ENCODE measurements around the gene GAS2L2.

The GAS2L2 gene

GRCh38 chr17:35752945-35753764, at the start of gene GAS2L2:
GAS2L2 (minus strand) TSS chr17:35753239; CDS start chr17:35752850, 389 bp downstream.
- DNase-seq (ENCODE audit: low spot score): no peak
- no peak for TF ChIP-seq CTCF (IDR thresholded peaks at IDR 0.05; ENCODE audit: borderline replicate concordance, control extremely low read depth, extremely low read depth, insufficient read depth, missing control alignments)
- in situ Hi-C loops (cut with MboI; ENCODE audit: low sequenced_read_pairs, unreplicated experiment): no loop called here

GRCh38 chr17:35801583-35802224, 48.7 kb upstream of the GAS2L2 start:
- in situ Hi-C loops (cut with MboI; ENCODE audit: low sequenced_read_pairs, unreplicated experiment): no loop called here
- DNase-seq (ENCODE audit: low spot score): no peak
- no peak for TF ChIP-seq CTCF (IDR thresholded peaks at IDR 0.05; ENCODE audit: borderline replicate concordance, control extremely low read depth, extremely low read depth, insufficient read depth, missing control alignments)

- DNase-seq (ENCODE audit: low spot score): no peak
- no peak for TF ChIP-seq CTCF (IDR thresholded peaks at IDR 0.05; ENCODE audit: borderline replicate concordance, control extremely low read depth, extremely low read depth, insufficient read depth, missing control alignments)
- in situ Hi-C loops (cut with MboI; ENCODE audit: low sequenced_read_pairs, unreplicated experiment): no loop called here
Observed at GRCh38 chr17:35799942-35800341, 46.9 kb upstream of the GAS2L2 start.

GRCh38 chr17:35797918-35798317, 44.9 kb upstream of the GAS2L2 start:
- in situ Hi-C loops (cut with MboI; ENCODE audit: low sequenced_read_pairs, unreplicated experiment): no loop called here
- TF ChIP-seq CTCF (IDR thresholded peaks at IDR 0.05; ENCODE audit: borderline replicate concordance, control extremely low read depth, extremely low read depth, insufficient read depth, missing control alignments): no peak
- DNase-seq (ENCODE audit: low spot score): no peak

- in situ Hi-C loops (cut with MboI; ENCODE audit: low sequenced_read_pairs, unreplicated experiment): no loop called here
- no peak for DNase-seq (ENCODE audit: low spot score)
- TF ChIP-seq CTCF (IDR thresholded peaks at IDR 0.05; ENCODE audit: borderline replicate concordance, control extremely low read depth, extremely low read depth, insufficient read depth, missing control alignments): no peak
Observed at GRCh38 chr17:35797370-35797769, 44.3 kb upstream of the GAS2L2 start.

- no peak for TF ChIP-seq CTCF (IDR thresholded peaks at IDR 0.05; ENCODE audit: borderline replicate concordance, control extremely low read depth, extremely low read depth, insufficient read depth, missing control alignments)
Observed at GRCh38 chr17:35796942-35797341, 43.9 kb upstream of the GAS2L2 start.

More at GRCh38 chr17:35796942-35797341, 43.9 kb upstream of the GAS2L2 start:
- no peak for DNase-seq (ENCODE audit: low spot score)
- in situ Hi-C loops (cut with MboI; ENCODE audit: low sequenced_read_pairs, unreplicated experiment): no loop called here

Data from GM13976 (cell line).